Measurements from ENCODE around the gene ZC3HAV1. TPM values are rescaled to one million over a fixed set of nuclear protein-coding genes. Genes with fewer than 3 reads are reported as not detected.

ZC3HAV1 gene
- polyA plus RNA-seq, 1 donor (not counting 4 experiments of a cell fraction or from before 2014, with no cell fraction given): 31.7 TPM

DNA sequence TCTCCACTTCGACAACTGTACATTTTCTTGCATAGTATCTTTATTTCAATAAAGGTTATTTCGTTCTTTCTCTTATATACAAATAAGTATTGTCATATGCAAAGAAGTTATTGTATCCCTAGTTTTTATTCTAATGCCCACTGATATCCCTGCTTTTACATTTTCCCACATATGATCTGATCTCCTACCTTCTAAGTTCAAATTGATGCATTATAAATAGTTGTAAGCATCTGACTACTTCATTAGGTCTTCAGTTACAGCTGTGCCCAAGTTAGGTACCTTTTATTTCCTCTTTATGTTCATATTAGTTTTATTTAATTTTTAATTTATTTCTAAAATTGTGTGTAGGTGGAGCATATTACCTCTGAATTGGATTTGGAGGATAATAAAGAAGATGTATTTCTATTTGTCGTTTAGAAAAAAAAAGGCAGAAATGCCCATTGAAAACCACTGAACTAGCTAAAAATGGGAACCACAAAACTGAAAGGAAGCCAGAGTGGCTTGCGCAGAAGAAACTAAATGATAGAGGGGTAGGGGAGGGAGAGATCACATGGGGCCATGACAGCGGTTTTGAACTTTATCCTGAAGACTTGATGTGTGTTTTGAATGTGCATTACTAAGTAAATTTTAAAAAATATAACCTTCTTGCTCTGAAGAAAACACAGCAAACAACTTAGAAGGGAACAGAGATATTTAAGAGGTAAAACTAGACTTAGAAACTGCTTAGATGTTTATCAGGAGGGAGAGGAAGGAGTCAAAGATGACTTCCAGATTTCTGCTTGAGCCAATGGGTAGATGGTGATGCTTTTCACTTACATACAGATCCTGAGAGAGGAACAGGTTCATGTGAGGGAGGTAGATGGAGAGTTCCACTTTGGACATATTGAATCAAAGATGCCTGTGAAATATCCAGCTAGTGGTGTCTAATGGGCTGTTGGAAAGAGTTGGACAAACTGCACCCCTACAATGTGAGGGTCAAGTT lies 64.4 kb downstream of the ZC3HAV1 start:
- H3K79me2 ChIP-seq (ENCODE audit: control insufficient read depth, insufficient read depth, low read length): no peaks in the 10 kb centered on the region
- H3K9ac ChIP-seq (ENCODE audit: control insufficient read depth, extremely low read depth, insufficient read depth, low read length): no peak overlapping the region
- no peak for FAIRE-seq
- no peaks in the 10 kb centered on the region for H3K9me1 ChIP-seq (ENCODE audit: control insufficient read depth, extremely low read depth, insufficient read depth, low read length)
- TF ChIP-seq, protein P1, sequence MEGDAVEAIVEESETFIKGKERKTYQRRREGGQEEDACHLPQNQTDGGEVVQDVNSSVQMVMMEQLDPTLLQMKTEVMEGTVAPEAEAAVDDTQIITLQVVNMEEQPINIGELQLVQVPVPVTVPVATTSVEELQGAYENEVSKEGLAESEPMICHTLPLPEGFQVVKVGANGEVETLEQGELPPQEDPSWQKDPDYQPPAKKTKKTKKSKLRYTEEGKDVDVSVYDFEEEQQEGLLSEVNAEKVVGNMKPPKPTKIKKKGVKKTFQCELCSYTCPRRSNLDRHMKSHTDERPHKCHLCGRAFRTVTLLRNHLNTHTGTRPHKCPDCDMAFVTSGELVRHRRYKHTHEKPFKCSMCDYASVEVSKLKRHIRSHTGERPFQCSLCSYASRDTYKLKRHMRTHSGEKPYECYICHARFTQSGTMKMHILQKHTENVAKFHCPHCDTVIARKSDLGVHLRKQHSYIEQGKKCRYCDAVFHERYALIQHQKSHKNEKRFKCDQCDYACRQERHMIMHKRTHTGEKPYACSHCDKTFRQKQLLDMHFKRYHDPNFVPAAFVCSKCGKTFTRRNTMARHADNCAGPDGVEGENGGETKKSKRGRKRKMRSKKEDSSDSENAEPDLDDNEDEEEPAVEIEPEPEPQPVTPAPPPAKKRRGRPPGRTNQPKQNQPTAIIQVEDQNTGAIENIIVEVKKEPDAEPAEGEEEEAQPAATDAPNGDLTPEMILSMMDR (optimal IDR thresholded peaks at IDR 0.05 in 1 of 3, IDR thresholded peaks at IDR 0.05 in 1 of 3, conservative IDR thresholded peaks at IDR 0.05 in 1 of 3; ENCODE audit: extremely low read depth in 1 of 3, insufficient read depth in 2 of 3, low read length in 3 of 3): no peak
- no peak for TF ChIP-seq EZH2 (IDR thresholded peaks at IDR 0.05; ENCODE audit: low read length)
- no peak overlapping the region for H3K4me2 ChIP-seq (ENCODE audit: control insufficient read depth, extremely low read depth, insufficient read depth, low read depth, low read length)
- no peaks in the 10 kb centered on the region for H3K27me3 ChIP-seq (ENCODE audit: control insufficient read depth, extremely low read depth, insufficient read depth, low read length)
- H3K9me3 ChIP-seq (ENCODE audit: control insufficient read depth, low read depth, low read length): no peaks in the 10 kb centered on the region
- no peak overlapping the region for H3K27ac ChIP-seq (ENCODE audit: control insufficient read depth, insufficient read depth, low read length)
- H3K4me1 ChIP-seq (ENCODE audit: control insufficient read depth, extremely low read depth, insufficient read depth, low read length): no peaks in the 10 kb centered on the region
- DNase-seq (ENCODE audit: low read depth, low spot score): no peak
- no peaks in the 10 kb centered on the region for H4K20me1 ChIP-seq (ENCODE audit: control insufficient read depth, extremely low read depth, insufficient read depth, low read length)
- dilution Hi-C loops (cut with MboI; ENCODE audit: extremely low pct_ligation_motif_present, low sequenced_read_pairs): no loop called here
- H2AFZ ChIP-seq (ENCODE audit: control insufficient read depth, low read length): no peak overlapping the region
- peaks cover 13% of the 10 kb centered on the region in 2 experiments for H3K36me3 ChIP-seq (ENCODE audit: control insufficient read depth in 2 of 2, extremely low read depth in 1 of 2, insufficient read depth in 2 of 2, low read length in 2 of 2)
- H3K4me3 ChIP-seq (ENCODE audit: control insufficient read depth in 2 of 3, extremely low read depth in 1 of 3, insufficient read depth in 2 of 3, low read depth in 1 of 3, low read length in 3 of 3): no peak overlapping the region

DNA sequence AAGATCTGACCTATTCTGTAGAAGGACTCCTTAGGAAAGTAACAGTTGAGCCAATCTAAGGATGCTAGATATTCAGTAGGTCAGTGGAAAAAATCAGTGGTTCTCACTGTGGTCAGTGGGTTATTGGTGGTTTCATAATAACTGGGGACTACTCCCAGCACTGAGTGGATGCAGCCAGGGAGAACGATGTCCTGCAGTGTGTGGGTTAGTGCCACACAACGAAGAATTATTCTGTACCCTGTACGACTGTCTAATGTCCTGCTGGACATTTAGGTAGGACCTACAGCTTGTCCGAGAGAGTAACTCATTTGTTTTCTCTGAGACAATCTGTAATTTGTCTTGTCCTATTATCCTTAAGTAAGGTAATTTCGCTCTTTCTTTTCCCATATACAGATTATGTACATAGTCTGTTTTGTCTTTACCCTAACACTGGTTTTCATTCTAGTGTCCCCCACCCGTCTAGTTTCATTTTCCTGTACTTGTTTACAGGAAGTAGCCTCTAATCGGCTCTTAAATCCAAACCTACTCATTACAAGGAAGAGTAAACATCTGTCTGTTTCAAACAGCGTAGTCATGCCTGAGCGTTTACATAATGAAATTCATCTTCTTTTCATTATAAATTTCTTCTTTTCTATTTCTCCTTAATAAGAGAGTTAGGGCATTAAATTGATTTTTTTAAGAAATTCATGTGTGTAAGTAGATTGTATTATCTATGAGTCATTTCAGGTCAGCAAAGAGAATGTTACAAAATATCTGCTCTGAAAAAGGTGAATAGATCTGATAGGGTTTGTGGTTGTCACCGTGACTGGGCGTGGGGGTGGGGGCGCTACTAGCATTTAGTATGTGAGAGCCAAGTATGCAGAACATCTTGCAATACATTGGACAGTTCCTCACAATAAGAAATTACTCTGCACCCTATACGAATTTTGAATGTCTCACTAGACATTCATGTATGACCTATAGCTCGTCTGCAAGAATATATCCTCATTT lies 65.4 kb downstream of the ZC3HAV1 start:
- no peak for FAIRE-seq
- H3K4me3 ChIP-seq (ENCODE audit: control insufficient read depth in 2 of 3, extremely low read depth in 1 of 3, insufficient read depth in 2 of 3, low read depth in 1 of 3, low read length in 3 of 3): no peak overlapping the region
- H3K9ac ChIP-seq (ENCODE audit: control insufficient read depth, extremely low read depth, insufficient read depth, low read length): no peak overlapping the region

More for the DNA sequence above, 65.4 kb downstream of the ZC3HAV1 start:
- H3K36me3 ChIP-seq (ENCODE audit: control insufficient read depth in 2 of 2, extremely low read depth in 1 of 2, insufficient read depth in 2 of 2, low read length in 2 of 2): peaks cover 7 to 13% of the 10 kb centered on the region in 2 experiments
- no peak overlapping the region for H2AFZ ChIP-seq (ENCODE audit: control insufficient read depth, low read length)
- no peaks in the 10 kb centered on the region for H3K4me1 ChIP-seq (ENCODE audit: control insufficient read depth, extremely low read depth, insufficient read depth, low read length)
- dilution Hi-C loops (cut with MboI; ENCODE audit: extremely low pct_ligation_motif_present, low sequenced_read_pairs): no loop called here
- no peak overlapping the region for H3K4me2 ChIP-seq (ENCODE audit: control insufficient read depth, extremely low read depth, insufficient read depth, low read depth, low read length)
- H3K27me3 ChIP-seq (ENCODE audit: control insufficient read depth, extremely low read depth, insufficient read depth, low read length): no peaks in the 10 kb centered on the region
- no peaks in the 10 kb centered on the region for H4K20me1 ChIP-seq (ENCODE audit: control insufficient read depth, extremely low read depth, insufficient read depth, low read length)
- no peaks in the 10 kb centered on the region for H3K9me3 ChIP-seq (ENCODE audit: control insufficient read depth, low read depth, low read length)
- no peak for TF ChIP-seq EZH2 (IDR thresholded peaks at IDR 0.05; ENCODE audit: low read length)
- TF ChIP-seq, protein P1 (optimal IDR thresholded peaks at IDR 0.05 in 1 of 3, IDR thresholded peaks at IDR 0.05 in 1 of 3, conservative IDR thresholded peaks at IDR 0.05 in 1 of 3; ENCODE audit: extremely low read depth in 1 of 3, insufficient read depth in 2 of 3, low read length in 3 of 3): no peak
- no peak for DNase-seq (ENCODE audit: low read depth, low spot score)
- no peaks in the 10 kb centered on the region for H3K79me2 ChIP-seq (ENCODE audit: control insufficient read depth, insufficient read depth, low read length)
- H3K27ac ChIP-seq (ENCODE audit: control insufficient read depth, insufficient read depth, low read length): no peak overlapping the region
- H3K9me1 ChIP-seq (ENCODE audit: control insufficient read depth, extremely low read depth, insufficient read depth, low read length): no peaks in the 10 kb centered on the region
